Fibroblast of the aortic adventitia (primary cell): ENCODE measurements around the gene KCNQ4. TPM values are rescaled to one million over a fixed set of nuclear protein-coding genes. Genes with fewer than 3 reads are reported as not detected.
A peak's percentile ranks its signal among the peaks of the same experiment; 100 is the strongest.

Experiments
- DNase-seq: peaks from one replicate; pipeline ENCODE4 v3.0.0-alpha.2; 2010; ENCODE audit warnings: low read depth
- H3K4me3 ChIP-seq: 2 replicates; pipeline ENCODE4 v1.5.1; 2011; ENCODE audit warnings: low read depth, mild to moderate bottlenecking, control low read depth, low read length, moderate library complexity
- total RNA-seq: library from RNA; depleted of rRNA; stranded (reverse); fragments of >200 nt; gene quantifications from 2 replicates; pipeline ENCODE4 v1.2.3, GENCODE V29; 2012; ENCODE audit warnings: low replicate concordance
- TF ChIP-seq, protein P1 (sequence below): IDR thresholded peaks from 2 replicates; pipeline ENCODE4 v1.5.1; 2011; ENCODE audit warnings: mild to moderate bottlenecking, low read length, control low read depth, inconsistent platforms; ENCODE audit not compliant: insufficient read depth

KCNQ4 gene
- total RNA-seq, 1 donor = not detected

DNA sequence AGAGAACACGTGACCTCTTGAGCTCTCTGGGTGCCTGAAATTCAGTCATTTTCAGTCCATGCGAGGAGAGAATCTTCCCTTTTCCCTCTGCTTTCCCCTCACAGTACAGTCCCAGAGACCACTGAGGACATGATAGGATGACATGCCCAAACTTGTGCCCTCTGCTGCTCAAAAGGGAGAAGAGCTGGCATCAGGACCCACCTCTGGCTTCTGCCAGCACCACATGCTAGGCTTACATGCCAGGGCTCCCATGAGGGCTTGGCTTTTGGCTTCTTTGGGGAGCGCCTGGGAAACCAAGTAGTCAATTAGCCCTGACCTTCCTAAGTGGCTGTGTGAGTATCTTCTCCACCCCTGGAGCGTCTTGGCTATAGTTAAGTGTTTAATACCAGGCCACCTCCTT is 13.8 kb upstream of the KCNQ4 start:
- H3K4me3 ChIP-seq = no peak overlapping the region
- TF ChIP-seq, protein P1, sequence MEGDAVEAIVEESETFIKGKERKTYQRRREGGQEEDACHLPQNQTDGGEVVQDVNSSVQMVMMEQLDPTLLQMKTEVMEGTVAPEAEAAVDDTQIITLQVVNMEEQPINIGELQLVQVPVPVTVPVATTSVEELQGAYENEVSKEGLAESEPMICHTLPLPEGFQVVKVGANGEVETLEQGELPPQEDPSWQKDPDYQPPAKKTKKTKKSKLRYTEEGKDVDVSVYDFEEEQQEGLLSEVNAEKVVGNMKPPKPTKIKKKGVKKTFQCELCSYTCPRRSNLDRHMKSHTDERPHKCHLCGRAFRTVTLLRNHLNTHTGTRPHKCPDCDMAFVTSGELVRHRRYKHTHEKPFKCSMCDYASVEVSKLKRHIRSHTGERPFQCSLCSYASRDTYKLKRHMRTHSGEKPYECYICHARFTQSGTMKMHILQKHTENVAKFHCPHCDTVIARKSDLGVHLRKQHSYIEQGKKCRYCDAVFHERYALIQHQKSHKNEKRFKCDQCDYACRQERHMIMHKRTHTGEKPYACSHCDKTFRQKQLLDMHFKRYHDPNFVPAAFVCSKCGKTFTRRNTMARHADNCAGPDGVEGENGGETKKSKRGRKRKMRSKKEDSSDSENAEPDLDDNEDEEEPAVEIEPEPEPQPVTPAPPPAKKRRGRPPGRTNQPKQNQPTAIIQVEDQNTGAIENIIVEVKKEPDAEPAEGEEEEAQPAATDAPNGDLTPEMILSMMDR = peak; percentile 20
- DNase-seq = no peak

DNA sequence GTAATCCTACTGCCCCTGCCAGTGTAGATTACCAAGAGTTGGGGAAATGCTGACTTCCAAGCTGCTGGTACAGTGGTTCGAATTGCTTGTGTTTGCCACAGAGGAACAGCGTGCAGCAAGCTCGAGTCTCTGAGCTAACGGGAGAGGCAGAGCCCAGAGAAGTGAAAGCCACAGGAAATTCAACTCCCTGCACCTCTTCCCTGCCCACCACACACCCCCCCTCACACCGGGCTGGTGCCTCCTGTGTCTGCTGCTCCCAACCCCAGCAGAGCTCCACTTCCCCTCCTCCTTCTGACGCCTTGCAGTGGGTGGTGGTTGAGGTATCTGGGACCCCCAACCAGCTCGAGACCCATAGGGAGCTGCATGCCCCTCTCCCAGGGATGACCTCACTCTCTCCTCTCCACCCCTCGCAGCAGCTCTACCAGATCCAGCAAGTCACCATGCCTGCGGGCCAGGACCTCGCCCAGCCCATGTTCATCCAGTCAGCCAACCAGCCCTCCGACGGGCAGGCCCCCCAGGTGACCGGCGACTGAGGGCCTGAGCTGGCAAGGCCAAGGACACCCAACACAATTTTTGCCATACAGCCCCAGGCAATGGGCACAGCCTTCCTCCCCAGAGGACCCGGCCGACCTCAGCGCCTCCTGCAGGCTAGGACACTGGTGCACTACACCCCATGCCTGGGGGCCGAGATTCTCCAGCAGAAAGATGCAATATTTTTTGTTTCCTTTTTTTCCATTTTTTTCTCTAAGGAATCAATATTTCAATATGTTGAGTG is 13.1 kb upstream of the KCNQ4 start:
- DNase-seq = no peak
- TF ChIP-seq, protein P1 = no peak
- no peak overlapping the region for H3K4me3 ChIP-seq

DNA sequence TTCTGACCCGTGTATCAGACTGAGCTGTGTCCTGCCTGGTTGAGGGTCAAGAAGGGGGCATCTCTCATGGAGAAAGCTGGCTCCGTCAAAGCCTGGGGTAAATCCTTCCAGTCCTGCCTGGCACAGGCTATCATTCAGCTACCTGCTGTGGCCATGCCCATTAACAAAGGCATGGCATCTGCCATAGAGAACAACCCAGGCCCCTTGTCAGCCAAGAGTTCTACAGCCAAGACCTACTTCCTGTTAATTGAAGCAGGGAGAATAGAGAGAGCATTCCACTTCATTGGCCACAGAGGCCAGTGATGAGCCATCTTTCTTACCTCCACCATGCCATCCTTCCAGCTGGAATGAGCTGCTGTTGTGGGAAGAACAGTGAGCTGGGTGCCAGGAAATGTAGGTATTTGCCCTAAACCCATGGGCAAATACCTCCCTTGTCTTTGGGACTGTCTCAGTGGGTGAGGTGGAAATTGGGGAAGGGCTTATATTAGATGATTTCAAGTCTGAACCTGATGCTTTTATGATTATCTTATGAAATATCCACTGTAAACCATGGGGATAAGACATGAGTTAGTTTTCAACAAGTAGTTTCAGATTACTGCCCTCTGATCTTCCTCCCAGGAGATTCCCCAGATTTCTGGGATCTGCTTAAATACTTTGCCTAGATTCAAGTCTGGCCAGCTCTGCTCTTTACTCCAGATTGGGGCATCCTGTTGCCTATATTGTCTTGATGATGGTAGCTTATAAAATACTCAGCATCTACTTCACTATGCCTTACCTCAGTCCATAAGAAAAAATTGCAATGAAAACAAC is 11.2 kb upstream of the KCNQ4 start:
- DNase-seq = no peak
- H3K4me3 ChIP-seq = no peak overlapping the region
- TF ChIP-seq, protein P1 = no peak

DNA sequence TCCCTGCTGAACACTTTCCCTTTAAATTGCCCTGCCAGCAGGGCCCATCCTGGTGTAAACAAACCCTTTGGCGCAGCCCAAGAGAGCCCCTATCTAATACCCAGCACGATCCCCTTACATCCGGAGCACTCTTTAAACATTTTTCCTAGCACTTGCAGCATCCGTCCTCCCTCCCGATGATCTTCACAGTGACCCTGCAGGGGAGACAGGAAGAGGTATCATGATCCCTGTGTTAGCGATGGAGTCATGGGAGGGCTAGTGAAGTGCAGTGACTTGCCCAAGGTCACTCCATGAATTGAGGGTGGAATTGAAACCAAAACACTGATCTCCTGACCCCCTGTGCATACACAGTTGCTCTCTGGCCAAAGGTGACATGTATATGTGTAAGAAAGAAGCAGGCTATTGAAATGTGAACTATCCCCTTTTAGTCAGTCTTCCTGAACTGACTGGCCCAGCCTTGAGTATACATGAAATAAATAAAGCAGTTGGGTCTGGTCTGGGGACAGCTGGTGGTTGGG is 9.8 kb upstream of the KCNQ4 start:
- H3K4me3 ChIP-seq = no peak overlapping the region
- TF ChIP-seq, protein P1 = no peak
- no peak for DNase-seq

GRCh38 chr1:40774266-40774998 is 9.2 kb upstream of the KCNQ4 start:
- no peak overlapping the region for H3K4me3 ChIP-seq
- TF ChIP-seq, protein P1 = peak; percentile 64
- peak; percentile 15 for DNase-seq

DNA sequence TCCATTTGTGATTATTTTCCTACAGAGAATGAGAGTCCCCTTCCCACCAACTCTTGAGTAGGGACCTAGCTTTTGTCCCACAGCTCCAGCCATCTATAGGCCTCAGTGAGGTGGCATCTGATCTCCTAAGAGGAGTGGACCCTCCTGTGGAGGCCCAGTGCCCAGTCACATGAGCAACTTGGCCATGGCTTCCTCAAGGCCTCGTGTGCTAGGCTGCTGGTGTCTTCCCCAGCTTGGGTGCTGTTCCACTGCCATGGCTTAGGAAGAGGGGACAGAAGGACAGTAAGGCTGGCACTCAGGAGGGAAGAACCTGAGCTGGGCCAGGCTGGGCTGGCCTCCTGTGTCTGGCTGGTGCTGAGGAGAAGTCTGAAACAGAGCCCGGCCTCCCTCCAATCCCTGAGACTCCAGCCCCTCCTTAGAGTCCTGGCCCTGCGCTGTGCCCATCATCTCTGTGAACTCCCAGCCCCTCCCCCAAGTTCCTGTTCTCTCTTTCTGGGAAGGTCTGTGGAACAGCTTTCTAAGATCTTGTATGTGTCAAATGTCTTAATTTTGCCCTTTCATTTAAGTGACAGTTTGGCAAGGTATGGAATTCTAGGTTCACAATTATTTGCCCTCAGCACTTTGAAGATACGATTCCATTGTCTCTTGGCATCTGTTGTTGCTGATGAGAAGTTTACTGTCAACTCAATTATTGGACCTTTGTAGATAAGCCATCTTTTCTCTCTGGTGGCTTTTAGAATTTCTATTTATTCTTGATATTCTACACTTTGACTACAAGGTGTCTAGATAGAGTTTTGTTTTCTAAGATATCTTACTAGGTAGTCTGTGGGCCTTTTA is 7.1 kb upstream of the KCNQ4 start:
- no peak for DNase-seq
- TF ChIP-seq, protein P1 = no peak

More for the DNA sequence above, 7.1 kb upstream of the KCNQ4 start:
- no peak overlapping the region for H3K4me3 ChIP-seq
